ENCODE results near the gene ADSS2. TPM values are rescaled to one million over a fixed set of nuclear protein-coding genes. Genes with fewer than 3 reads are reported as not detected.
"Not testable (repeated sequence)": the region's sequence is repeated elsewhere in the genome, so short reads cannot be mapped to it uniquely, and the experiment has no call there.

The ADSS2 gene
- total RNA-seq, 1 donor from 2014 or later = 68.5 TPM

- DNase-seq (ENCODE audit: low spot score in 2 of 2) (no peak), FAIRE-seq (no peak)
These were observed 82.3 kb downstream of the ADSS2 start for GRCh38 chr1:244369256-244370057.

DNA sequence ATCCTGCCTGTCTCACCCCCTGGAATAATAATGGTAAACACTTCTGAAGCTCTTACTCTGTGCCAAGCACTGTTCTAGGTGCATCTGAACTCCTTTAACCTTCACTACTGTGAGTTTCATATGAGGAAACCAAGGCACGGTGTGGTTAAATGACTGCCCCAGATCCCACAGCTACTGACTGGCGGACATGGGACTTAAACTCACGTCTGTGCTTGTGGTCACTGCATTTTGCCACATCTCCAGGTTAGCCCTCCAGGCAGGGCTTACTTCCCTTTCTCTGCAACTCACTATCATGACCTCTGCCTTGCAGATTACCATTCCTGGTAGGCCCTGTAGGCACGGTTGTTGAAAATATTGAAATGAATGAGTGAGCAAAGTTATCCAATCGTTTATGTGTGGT lies 83.4 kb downstream of the ADSS2 start:
- no peak for FAIRE-seq
- no peak for DNase-seq (ENCODE audit: low spot score in 2 of 2)

DNA sequence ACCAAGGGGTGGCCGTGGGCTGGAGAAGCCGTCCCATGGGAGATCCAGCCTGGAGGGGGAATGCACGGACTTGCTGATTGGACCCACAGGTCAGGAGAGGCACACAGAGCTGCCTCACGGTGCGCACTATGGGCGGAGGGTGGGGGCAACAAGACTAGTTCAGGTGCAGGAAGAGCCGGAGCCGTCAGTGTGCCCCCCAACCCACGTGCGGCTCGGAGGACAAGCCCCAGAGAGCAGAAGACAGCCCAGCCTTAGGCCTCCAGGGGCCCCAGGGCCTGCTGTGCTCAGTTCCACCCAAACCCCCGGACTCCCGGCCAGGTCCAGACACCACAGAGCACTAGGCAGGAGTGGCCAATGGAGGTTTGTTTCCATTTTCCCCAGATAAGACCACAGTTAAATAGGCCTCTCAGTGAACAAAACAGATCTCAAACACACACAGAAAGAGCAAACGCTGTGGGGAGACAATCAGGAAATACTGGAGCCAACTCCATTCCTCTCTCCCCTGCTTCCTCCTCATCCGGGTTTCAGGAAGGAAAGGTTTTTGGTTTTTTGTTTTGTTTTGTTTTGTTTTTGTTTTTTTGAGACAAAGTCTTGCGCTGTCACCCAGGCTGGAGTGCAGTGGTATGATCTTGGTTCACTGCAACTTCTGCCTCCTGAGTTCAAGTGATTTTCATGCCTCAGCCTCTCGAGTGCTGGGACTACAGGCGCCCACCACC lies 84.2 kb downstream of the ADSS2 start:
- no peak for FAIRE-seq
- no peak for DNase-seq (ENCODE audit: low spot score in 2 of 2)

GRCh38 chr1:244365809-244366208 lies 85.9 kb downstream of the ADSS2 start:
- no peak for FAIRE-seq

GRCh38 chr1:244365262-244365661 lies 86.4 kb downstream of the ADSS2 start:
- DNase-seq (ENCODE audit: low spot score in 2 of 2); FAIRE-seq: not testable (repeated sequence)

More at GRCh38 chr1:244365809-244366208, 85.9 kb downstream of the ADSS2 start:
- DNase-seq (ENCODE audit: low spot score in 2 of 2) = no peak

GRCh38 chr1:244362476-244362875 lies 89.2 kb downstream of the ADSS2 start:
- FAIRE-seq = no peak
- DNase-seq (ENCODE audit: low spot score in 2 of 2) = no peak

DNA sequence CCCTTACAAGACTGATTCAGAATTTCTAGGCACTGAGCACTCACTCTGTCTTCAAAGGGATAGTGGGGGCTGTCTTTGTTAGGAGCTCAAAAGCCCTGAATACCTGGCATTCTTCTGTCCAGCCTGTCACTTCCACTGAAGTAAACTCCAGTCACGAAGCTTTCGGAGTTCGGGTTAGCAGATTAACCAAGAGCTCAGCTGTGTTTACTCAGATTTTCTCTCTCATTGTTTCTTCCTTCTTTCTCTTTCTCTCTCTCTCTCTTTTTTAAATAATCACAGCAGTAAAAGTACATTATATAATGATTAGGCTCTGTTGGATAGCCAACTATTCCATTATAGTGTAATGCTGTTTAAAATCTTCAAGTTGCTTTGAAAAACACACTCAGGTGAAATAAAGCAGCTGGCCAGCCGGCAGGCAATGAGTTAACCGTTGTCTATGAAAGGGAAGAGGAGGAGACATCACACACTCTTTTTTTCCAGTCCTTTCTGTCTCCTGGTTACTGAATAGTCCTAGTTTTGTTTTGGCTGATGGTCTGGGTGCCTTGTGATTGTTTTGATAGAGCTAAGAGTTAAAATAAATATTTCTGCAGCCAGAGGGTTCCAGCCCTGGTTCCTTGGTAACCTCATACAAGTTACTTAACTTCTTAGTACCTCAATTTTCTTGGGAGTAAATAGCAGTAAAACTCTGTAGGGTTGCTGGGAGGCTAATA lies 89.8 kb downstream of the ADSS2 start:
- DNase-seq (ENCODE audit: low spot score in 2 of 2) (no peak), FAIRE-seq (no peak)

Other genes with a start within 250 kb of the ADSS2 start
- gene CATSPERE, start 9.4 kb upstream of the ADSS2 start, total RNA-seq = 2.0 TPM
- gene DESI2, start 201.2 kb upstream of the ADSS2 start, total RNA-seq = 37.9 TPM

Measured in frontal cortex (tissue), 4 donors.